Sigmoid colon (tissue), 4 donors: Measurements from ENCODE around the gene GPBP1.

Source experiments
- CTCF ChIP-seq, 4 experiments: fragments of 450-650 bp in 3 of 4; fragments of 200-600 bp in 1 of 4; IDR thresholded peaks; one replicate each; pipeline ENCODE4 v1.5.1; 2016 to 2019; ENCODE audit warnings: antibody characterized with exemption in 4 of 4, mild to moderate bottlenecking in 3 of 4, moderate library complexity in 2 of 4
- POLR2A ChIP-seq, 2 donors: fragments of 450-650 bp; IDR thresholded peaks; one replicate each; pipeline ENCODE4 v1.6.1; 2016; ENCODE audit warnings: antibody characterized with exemption in 2 of 2, mild to moderate bottlenecking in 2 of 2, moderate library complexity in 2 of 2
- POLR2AphosphoS5 ChIP-seq, 4 donors: sonication (generic); formaldehyde crosslinking; IDR thresholded peaks; one replicate each; pipeline ENCODE4 v1.6.1; 2017; ENCODE audit warnings: antibody characterized with exemption in 4 of 4

DNA sequence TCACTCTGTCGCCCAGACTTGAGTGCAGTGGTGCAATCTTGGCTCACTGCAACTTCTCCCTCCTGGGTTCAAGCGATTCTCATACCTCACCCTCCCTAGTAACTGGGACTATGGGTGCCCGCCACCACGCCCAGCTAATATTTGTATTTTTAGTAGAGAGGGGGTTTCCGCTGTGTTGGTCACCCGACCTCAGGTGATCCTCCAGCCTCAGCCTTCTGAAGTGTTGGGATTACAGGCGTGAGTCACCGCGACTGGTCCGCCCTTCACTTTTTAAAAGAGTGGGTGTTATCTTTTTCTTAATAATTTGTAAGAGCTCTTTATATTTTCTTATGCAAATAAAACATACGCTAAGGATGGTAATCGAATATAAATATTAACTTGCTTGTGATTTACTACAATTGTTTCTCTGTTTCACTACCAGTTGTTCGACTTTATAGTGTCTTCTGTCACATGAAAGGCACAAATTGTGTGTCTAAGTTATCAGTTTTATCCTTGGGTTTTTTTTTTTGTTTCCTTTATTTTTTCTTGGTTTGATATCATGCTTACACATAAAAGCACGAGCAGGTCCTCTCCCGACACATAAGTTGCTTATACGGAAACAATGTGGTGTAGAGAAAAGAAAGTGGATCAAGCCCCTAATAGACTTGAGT, 1.9 kb upstream of the GPBP1 start:
- no peak for TF ChIP-seq POLR2A (IDR thresholded peaks at IDR 0.05)
- TF ChIP-seq CTCF (IDR thresholded peaks at IDR 0.05) = no peak
- no peak for TF ChIP-seq POLR2AphosphoS5 (IDR thresholded peaks at IDR 0.05)
